SK-N-SH (cell line): ENCODE results near the gene C16orf96. TPM values are rescaled to one million over a fixed set of nuclear protein-coding genes. Genes with fewer than 3 reads are reported as not detected.
A peak's percentile ranks its signal among the peaks of the same experiment; 100 is the strongest.

Experiments used
- CTCF ChIA-PET: fragments of 300-600, 350-600 bp; formaldehyde crosslinking; extraction: SDS; loops from one replicate; lab custom pipeline; 2021; lab: Yijun Ruan, JAX
- POLR2A ChIA-PET: fragments of 350-600 bp; sonication (Branson Sonifier 250); formaldehyde crosslinking; extraction: SDS; loops from one replicate; lab custom pipeline; 2020; ENCODE audit warnings: antibody characterized with exemption, inconsistent platforms; lab: Yijun Ruan, JAX
- DNase-seq: peaks from one replicate; pipeline ENCODE4 v3.0.0; 2012
- H2AFZ ChIP-seq: fragments of 200-600 bp; sonication (generic); 2 replicates; pipeline ENCODE4 v1.8.1; 2016; ENCODE audit warnings: antibody characterized with exemption, mild to moderate bottlenecking, low read depth
- H3F3A ChIP-seq: fragments of 200-600 bp; sonication (generic); replicated peaks from 2 replicates; pipeline ENCODE3; 2016; ENCODE audit warnings: antibody characterized with exemption, mild to moderate bottlenecking; ENCODE audit not compliant: insufficient read depth
- H3K27ac ChIP-seq, 2 experiments: fragments of 200-500 bp in 1 of 2; fragments of 200-600 bp in 1 of 2; sonication (Bioruptor generic) in 1 of 2; sonication (generic), shearing (Covaris generic) in 1 of 2; 2 replicates each; pipeline versions ENCODE4 v1.5.1 to v1.6.1; 2014 to 2016; ENCODE audit warnings: low read depth in 2 of 2, inconsistent platforms in 1 of 2, low read length in 1 of 2, mild to moderate bottlenecking in 1 of 2, mixed read lengths in 1 of 2
- H3K27me3 ChIP-seq: fragments of 200-600 bp; sonication (generic), shearing (Covaris generic); 2 replicates; pipeline ENCODE4 v1.6.1; 2016; ENCODE audit warnings: mixed run types; ENCODE audit not compliant: insufficient read depth
- H3K36me3 ChIP-seq, 2 experiments: fragments of 200-500 bp in 1 of 2; fragments of 200-600 bp in 1 of 2; sonication (Bioruptor generic) in 1 of 2; sonication (generic) in 1 of 2; replicated peaks in 1 of 2; 2 replicates each; pipeline versions ENCODE3 to v1.5.1; 2014 to 2016; ENCODE audit warnings: low read length in 1 of 2, mild to moderate bottlenecking in 1 of 2; ENCODE audit not compliant: insufficient read depth in 2 of 2, control insufficient read depth in 1 of 2
- H3K4me1 ChIP-seq, 2 experiments: fragments of 200-500 bp in 1 of 2; fragments of 200-600 bp in 1 of 2; sonication (Bioruptor generic) in 1 of 2; sonication (generic), shearing (Covaris generic) in 1 of 2; 2 replicates each; pipeline versions ENCODE4 v1.5.1 to v1.6.1; 2014 to 2016; ENCODE audit warnings: low read depth in 1 of 2, low read length in 1 of 2, mixed run types in 1 of 2; ENCODE audit not compliant: insufficient read depth in 2 of 2, control insufficient read depth in 1 of 2
- H3K4me2 ChIP-seq: fragments of 200-600 bp; sonication (generic), shearing (Covaris generic); 2 replicates; pipeline ENCODE4 v1.6.1; 2017; ENCODE audit warnings: mixed run types
- H3K4me3 ChIP-seq, 2 experiments: fragments of 200-500 bp in 1 of 2; fragments of 200-600 bp in 1 of 2; sonication (Bioruptor generic) in 1 of 2; sonication (generic), shearing (Covaris generic) in 1 of 2; 2 replicates each; pipeline versions ENCODE4 v1.5.1 to v1.8.1; 2014 to 2016; ENCODE audit warnings: low read depth in 2 of 2, inconsistent platforms in 1 of 2, low read length in 1 of 2, mild to moderate bottlenecking in 1 of 2, mixed read lengths in 1 of 2, moderate library complexity in 1 of 2
- H3K79me2 ChIP-seq: fragments of 200-600 bp; sonication (generic); 2 replicates; pipeline ENCODE4 v1.8.1; 2017; ENCODE audit warnings: mild to moderate bottlenecking; ENCODE audit not compliant: insufficient read depth
- H3K9ac ChIP-seq: fragments of 200-600 bp; sonication (generic); 2 replicates; pipeline ENCODE4 v1.6.1; 2017; ENCODE audit warnings: mixed run types
- H3K9me2 ChIP-seq: fragments of 200-600 bp; sonication (generic); 2 replicates; pipeline ENCODE4 v1.6.1; 2017; ENCODE audit warnings: mixed run types
- H3K9me3 ChIP-seq: fragments of 200-600 bp; sonication (generic); 2 replicates; pipeline ENCODE4 v1.6.1; 2017; ENCODE audit warnings: mixed run types, mild to moderate bottlenecking, moderate library complexity
- H4K20me1 ChIP-seq: fragments of 200-600 bp; sonication (generic); 2 replicates; pipeline ENCODE4 v1.6.1; 2017; ENCODE audit warnings: mild to moderate bottlenecking, mixed run types; ENCODE audit not compliant: insufficient read depth
- CHD2 ChIP-seq: fragments of 150-350 bp; IDR thresholded peaks from 2 replicates; pipeline ENCODE4 v1.6.1; 2018; ENCODE audit warnings: low read length; ENCODE audit not compliant: partially characterized antibody
- ELF1 ChIP-seq: IDR thresholded peaks from 2 replicates; pipeline ENCODE4 v1.4.0; 2012
- FOSL2 ChIP-seq: IDR thresholded peaks from 2 replicates; pipeline ENCODE4 v1.4.0; 2012; ENCODE audit warnings: low read depth, mild to moderate bottlenecking, moderate library complexity, borderline replicate concordance
- GABPA ChIP-seq: IDR thresholded peaks from 2 replicates; pipeline ENCODE4 v1.4.0; 2012; ENCODE audit warnings: low read depth, mild to moderate bottlenecking
- NFIC ChIP-seq: IDR thresholded peaks from 2 replicates; pipeline ENCODE4 v1.4.0; 2012; ENCODE audit warnings: borderline replicate concordance
- NRF1 ChIP-seq: IDR thresholded peaks from 2 replicates; pipeline ENCODE4 v1.6.1; 2012; ENCODE audit warnings: low read depth, mild to moderate bottlenecking, low read length
- POLR2AphosphoS5 ChIP-seq: IDR thresholded peaks from 2 replicates; pipeline ENCODE4 v1.6.1; 2012; ENCODE audit warnings: low read depth, low read length
- RAD21 ChIP-seq: IDR thresholded peaks from 2 replicates; pipeline ENCODE4 v1.6.1; 2012; ENCODE audit warnings: mild to moderate bottlenecking, low read length
- RCOR1 ChIP-seq: fragments of 150-350 bp; IDR thresholded peaks from 2 replicates; pipeline ENCODE4 v1.6.1; 2017; ENCODE audit warnings: antibody characterized with exemption, low read length
- RFX5 ChIP-seq: IDR thresholded peaks from 2 replicates; pipeline ENCODE4 v1.6.1; 2012; ENCODE audit warnings: mild to moderate bottlenecking, improper control_type of control experiment, low read length
- SMC3 ChIP-seq: IDR thresholded peaks from 2 replicates; pipeline ENCODE4 v1.6.1; 2012; ENCODE audit warnings: low read depth, low read length, improper control_type of control experiment
- USF1 ChIP-seq: IDR thresholded peaks from 2 replicates; pipeline ENCODE4 v1.4.0; 2012; ENCODE audit warnings: low read depth, borderline replicate concordance
- ZBTB33 ChIP-seq: IDR thresholded peaks from 2 replicates; pipeline ENCODE4 v1.4.0; 2012; ENCODE audit warnings: low read depth, borderline replicate concordance
- WGBS: methylation state at CpG from one replicate; pipeline ENCODE4 v1.1.6; 2017; ENCODE audit warnings: low lambda C conversion rate; 5-methylcytosine and 5-hydroxymethylcytosine counted together
- polyA plus RNA-seq, 3 experiments: library from polyadenylated mRNA; depleted of rRNA; stranded (reverse); fragments of >200 nt; gene quantifications; 2 replicates each; pipeline ENCODE4 v1.2.3, GENCODE V29; 2012

C16orf96 gene
- polyA plus RNA-seq, 1 of the 3 experiments (the other 2 are of a cell fraction) = 0.05 TPM

- H3K9ac ChIP-seq = no peak overlapping the region
- peaks cover 40% of the 10 kb centered on the region for H3K79me2 ChIP-seq
- H3K4me2 ChIP-seq = no peak overlapping the region
- no peaks in the 10 kb centered on the region for H3F3A ChIP-seq
- no peaks in the 10 kb centered on the region for H3K9me3 ChIP-seq
- ChIA-PET POLR2A (interaction anchor here (1.1 kb wide), 1 partner anchor 16 kb away, joined by 3 read pairs; no protein-coding TSS in a partner anchor), CTCF (interaction anchor here (0.8 to 2.4 kb wide), 3 partner anchors 15 to 24 kb away, joined by 3 to 11 read pairs (median 3); partner anchors contain the start of gene MGRN1)
- H3K27ac ChIP-seq = no peak overlapping the region
- peaks cover 0 to 16% of the 10 kb centered on the region in 2 experiments for H3K36me3 ChIP-seq
- peaks cover 0 to 16% of the 10 kb centered on the region in 2 experiments; a peak in 1 of 4 replicates for H3K4me1 ChIP-seq
- H2AFZ ChIP-seq = no peak overlapping the region
- 96% methylated on average over 39 of the region's 45 CpGs for WGBS
- no peaks in the 10 kb centered on the region for H3K9me2 ChIP-seq
- DNase-seq = peak; percentile 39
- no peak overlapping the region for H3K4me3 ChIP-seq
- H4K20me1 ChIP-seq = peaks cover 40% of the 10 kb centered on the region
- TF ChIP-seq USF1 (no peak), RFX5 (no peak), POLR2AphosphoS5 (no peak), RAD21 (no peak), GABPA (no peak), FOSL2 (no peak), NFIC (no peak), SMC3 (no peak), ELF1 (no peak)
- H3K27me3 ChIP-seq = no peaks in the 10 kb centered on the region
Measured at GRCh38 chr16:4609200-4610010, 53.3 kb downstream of the C16orf96 start.

GRCh38 chr16:4610011-4611005, 54.2 kb downstream of the C16orf96 start:
- POLR2A ChIA-PET = interaction anchor here (1.1 kb wide), 1 partner anchor 15 kb away, joined by 3 read pairs; no protein-coding TSS in a partner anchor
- Histone ChIP-seq H3K4me2 (no peak overlapping the region), H3K27me3 (no peaks in the 10 kb centered on the region), H3K9ac (no peak overlapping the region), H3K36me3 (peaks cover 0 to 16% of the 10 kb centered on the region in 2 experiments), H2AFZ (no peak overlapping the region), H3K9me3 (no peaks in the 10 kb centered on the region), H3K79me2 (peaks cover 42% of the 10 kb centered on the region), H3K4me3 (no peak overlapping the region), H3K4me1 (peaks cover 2 to 20% of the 10 kb centered on the region in 2 experiments; a peak in 1 of 4 replicates), H3F3A (no peaks in the 10 kb centered on the region), H4K20me1 (peaks cover 40% of the 10 kb centered on the region), H3K9me2 (no peaks in the 10 kb centered on the region), H3K27ac (no peak overlapping the region)
- 91% methylated on average over 23 of the region's 32 CpGs for WGBS
- DNase-seq = peak; percentile 40
- TF ChIP-seq NRF1 (no peak), RCOR1 (no peak), POLR2AphosphoS5 (no peak), ZBTB33 (no peak), CHD2 (no peak)
- CTCF ChIA-PET = interaction anchor here (0.7 to 1.1 kb wide), 3 partner anchors 14 to 25 kb away, joined by 3 read pairs; partner anchors contain the start of gene MGRN1
